Activated naive CD4-positive, alpha-beta T cell treated with anti-CD3 and anti-CD28 coated beads for 36 hours (primary cell): ENCODE measurements around the gene FAS. TPM values are rescaled to one million over a fixed set of nuclear protein-coding genes. Genes with fewer than 3 reads are reported as not detected.
A peak's percentile ranks its signal among the peaks of the same experiment; 100 is the strongest.

Experiments
- CTCF ChIA-PET: fragments of 350-600 bp; sonication (Branson Sonifier 250); formaldehyde crosslinking; loops from one replicate; lab custom pipeline; 2021; ENCODE audit warnings: antibody characterized with exemption; lab: Charles Lee
- DNase-seq: peaks from one replicate; pipeline ENCODE4 v3.0.0-alpha.2; 2020
- H3K27ac Mint-ChIP-seq: one replicate; pipeline ENCODE4 v1.8.0; 2021; ENCODE audit warnings: mild to moderate bottlenecking, mixed read lengths
- H3K27me3 Mint-ChIP-seq: one replicate; pipeline ENCODE4 v1.8.0; 2021; ENCODE audit warnings: low read depth, mixed read lengths
- H3K36me3 Mint-ChIP-seq: one replicate; pipeline ENCODE4 v1.8.0; 2021; ENCODE audit warnings: low read depth, mixed read lengths
- H3K4me1 Mint-ChIP-seq: one replicate; pipeline ENCODE4 v1.8.0; 2021; ENCODE audit warnings: low read depth, mixed read lengths
- H3K4me3 Mint-ChIP-seq: one replicate; pipeline ENCODE4 v1.8.0; 2021; ENCODE audit warnings: mild to moderate bottlenecking, moderate library complexity, mixed read lengths
- H3K9me3 Mint-ChIP-seq: one replicate; pipeline ENCODE4 v1.8.0; 2021; ENCODE audit warnings: mixed read lengths
- intact Hi-C: fragments of 100-400 bp; cut with micrococcal nuclease; formaldehyde crosslinking; loops from one replicate; pipeline ENCODE4 v1.15.1; 2023
- total RNA-seq, 2 experiments: library from RNA; stranded (reverse); gene quantifications; one replicate each; pipeline ENCODE4 v1.2.3, GENCODE V29; 2021

The FAS gene
- total RNA-seq, 2 experiments from 2014 or later: 69.3 to 72.9 TPM

DNA sequence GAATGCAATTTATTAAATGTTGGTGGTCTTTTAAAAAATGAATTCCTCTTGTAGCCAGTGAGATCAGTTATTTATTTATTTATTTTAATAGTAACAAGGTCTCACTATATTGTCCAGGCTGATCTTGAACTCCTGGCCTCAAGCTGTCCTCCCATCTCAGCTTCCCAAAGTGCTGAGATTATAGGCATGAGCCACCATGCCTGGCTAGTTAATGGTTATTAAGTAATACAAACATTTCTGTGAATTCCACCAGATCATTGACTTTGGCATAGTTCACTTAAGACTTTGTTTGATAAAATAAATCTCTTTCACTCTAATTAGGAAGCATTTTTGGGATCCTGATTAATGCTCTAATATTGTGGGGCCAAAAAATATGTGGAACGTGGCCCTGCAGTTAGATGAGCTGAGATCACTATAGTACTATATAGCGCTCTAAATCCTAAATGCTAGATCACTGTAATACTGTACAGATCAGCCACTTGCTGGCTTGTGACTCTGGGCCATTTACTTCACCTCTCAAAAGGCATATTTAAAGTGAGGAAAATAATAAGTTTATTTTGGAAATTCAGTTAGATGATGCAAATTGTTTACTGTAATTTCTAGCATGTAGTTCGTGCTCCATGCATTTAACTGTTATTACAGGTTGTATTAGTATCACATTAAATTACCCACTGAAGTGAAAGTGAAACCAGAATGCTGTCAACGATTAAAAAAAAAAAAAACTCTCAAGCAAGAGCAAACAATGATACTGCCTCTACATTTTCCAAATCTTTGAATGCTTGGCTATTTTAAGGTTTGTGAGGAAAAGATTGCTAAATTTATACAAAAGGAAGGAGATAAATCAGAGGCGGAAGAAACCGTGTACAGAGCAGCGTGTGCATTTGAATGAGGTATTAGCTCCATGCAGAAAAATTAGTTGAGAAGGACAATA is 15.9 kb upstream of the FAS start:
- intact Hi-C loops: loop anchor here (1.0 kb wide), 2 partner anchors 13 to 16 kb away; partner anchors contain the start of gene FAS
- CTCF ChIA-PET: interaction anchor here (1.9 kb wide), 1 partner anchor 40 kb away, joined by 6 read pairs; no protein-coding TSS in a partner anchor

DNA sequence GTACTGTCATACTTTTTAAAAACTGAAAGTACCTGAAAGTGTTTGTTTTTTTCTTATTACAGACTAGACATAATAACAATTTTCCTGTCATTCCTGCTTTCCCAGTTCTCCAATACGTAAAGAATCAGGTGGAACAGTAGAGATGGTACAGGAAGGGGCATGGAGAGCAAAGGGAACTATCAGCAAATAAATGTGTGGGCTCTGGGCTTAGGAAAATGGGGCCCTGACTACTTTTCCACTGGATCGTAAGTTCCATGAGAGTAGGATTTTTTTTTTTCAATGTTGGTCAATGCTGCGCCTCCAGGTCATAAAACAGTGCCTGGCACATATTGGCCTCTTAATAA is 15.2 kb upstream of the FAS start:
- intact Hi-C loops: loop anchor here (1.0 kb wide), 2 partner anchors 14 to 15 kb away; partner anchors contain the start of gene FAS
- Mint-ChIP-seq H3K9me3 (no peaks in the 10 kb centered on the region), H3K4me3 (peak overlapping the region; percentile 87), H3K36me3 (no peaks in the 10 kb centered on the region), H3K27ac (peak overlapping the region; percentile 87), H3K27me3 (no peaks in the 10 kb centered on the region), H3K4me1 (peaks cover 10% of the 10 kb centered on the region)
- no peak for DNase-seq
- CTCF ChIA-PET: interaction anchor here (0.7 to 1.9 kb wide), 4 partner anchors 12 to 239 kb away, joined by 3 to 6 read pairs (median 4); no protein-coding TSS in a partner anchor

More for the DNA sequence above, 15.9 kb upstream of the FAS start:
- Mint-ChIP-seq H3K27me3 (no peaks in the 10 kb centered on the region), H3K4me3 (peak overlapping the region; percentile 87), H3K4me1 (peaks cover 10% of the 10 kb centered on the region), H3K27ac (peak overlapping the region; percentile 87), H3K9me3 (no peaks in the 10 kb centered on the region), H3K36me3 (no peaks in the 10 kb centered on the region)
- no peak for DNase-seq

DNA sequence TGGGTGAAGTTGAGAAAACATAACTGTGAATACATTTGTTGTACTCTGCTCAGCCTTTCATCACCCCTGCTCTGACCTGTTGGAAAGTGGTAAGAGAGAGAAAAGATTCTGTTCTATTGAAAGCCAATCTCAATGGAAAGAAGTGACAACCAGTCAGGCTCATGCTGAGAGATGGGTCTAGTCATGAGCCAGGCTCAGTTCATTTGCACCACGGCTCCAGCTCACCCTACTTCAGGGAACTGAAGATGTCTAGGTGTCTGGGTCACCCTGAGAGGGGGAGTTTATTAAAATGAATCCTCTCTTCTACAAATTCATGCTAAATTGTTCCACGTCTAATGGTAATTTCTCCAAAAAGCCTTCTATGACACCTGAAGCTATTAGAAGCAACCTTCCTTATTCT is 12.1 kb upstream of the FAS start:
- no peak for DNase-seq
- intact Hi-C loops: no loop called here
- H3K4me3 Mint-ChIP-seq: no peak overlapping the region
- CTCF ChIA-PET: interaction anchor here (1.6 kb wide), 1 partner anchor 9 kb away, joined by 5 read pairs; no protein-coding TSS in a partner anchor
- H3K27ac Mint-ChIP-seq: no peak overlapping the region
- no peaks in the 10 kb centered on the region for H3K27me3 Mint-ChIP-seq
- H3K4me1 Mint-ChIP-seq: peaks cover 12% of the 10 kb centered on the region
- H3K9me3 Mint-ChIP-seq: no peaks in the 10 kb centered on the region
- no peaks in the 10 kb centered on the region for H3K36me3 Mint-ChIP-seq

DNA sequence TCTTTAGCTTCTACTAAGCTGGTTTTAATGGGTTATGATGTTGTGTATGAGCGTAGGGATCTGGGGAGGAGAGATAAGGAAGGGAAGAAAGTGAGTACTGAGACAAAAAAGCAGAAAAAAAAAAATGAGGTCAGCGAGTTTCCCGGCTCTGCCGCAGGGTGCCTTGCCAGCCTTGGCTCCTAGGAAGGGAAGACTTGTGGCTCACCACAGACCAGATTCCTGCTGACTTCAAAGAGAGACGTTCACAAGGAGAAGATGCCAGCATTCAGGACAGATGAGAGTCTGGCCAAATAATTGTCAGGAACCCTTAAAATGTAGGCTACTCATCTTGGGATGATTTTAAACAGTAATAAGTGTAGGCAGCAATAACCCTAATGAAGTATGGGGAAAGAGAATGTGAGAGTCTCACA is 11.4 kb upstream of the FAS start:
- Mint-ChIP-seq H3K27me3 (no peaks in the 10 kb centered on the region), H3K4me3 (no peak overlapping the region), H3K4me1 (peaks cover 16% of the 10 kb centered on the region), H3K36me3 (no peaks in the 10 kb centered on the region), H3K9me3 (no peaks in the 10 kb centered on the region), H3K27ac (no peak overlapping the region)
- no peak for DNase-seq
- CTCF ChIA-PET: interaction anchor here (1.6 kb wide), 1 partner anchor 8 kb away, joined by 5 read pairs; no protein-coding TSS in a partner anchor
- intact Hi-C loops: no loop called here

DNA sequence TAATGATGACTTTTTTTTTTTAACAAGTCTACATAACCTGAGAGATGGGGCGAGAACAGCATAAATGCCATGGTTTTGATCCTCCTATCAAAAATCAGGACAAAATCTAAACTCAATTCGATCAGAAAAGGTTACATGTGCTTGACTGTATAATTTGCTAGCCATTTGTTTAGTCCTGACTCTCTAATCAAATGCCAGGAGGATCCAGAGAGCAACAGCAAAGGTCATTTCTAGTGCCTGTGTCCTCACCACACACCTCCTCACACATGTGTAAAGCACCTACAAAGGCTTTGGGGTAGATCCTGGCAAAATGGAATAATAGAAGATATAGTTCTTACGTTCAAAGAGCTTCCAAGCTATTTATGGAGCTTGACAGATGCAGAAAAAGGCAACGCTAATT is 11.0 kb upstream of the FAS start:
- CTCF ChIA-PET: no interaction called here
- Mint-ChIP-seq H3K9me3 (no peaks in the 10 kb centered on the region), H3K36me3 (no peaks in the 10 kb centered on the region), H3K4me3 (no peak overlapping the region), H3K27me3 (no peaks in the 10 kb centered on the region), H3K27ac (no peak overlapping the region), H3K4me1 (peaks cover 18% of the 10 kb centered on the region)
- DNase-seq: no peak
- intact Hi-C loops: no loop called here

DNA sequence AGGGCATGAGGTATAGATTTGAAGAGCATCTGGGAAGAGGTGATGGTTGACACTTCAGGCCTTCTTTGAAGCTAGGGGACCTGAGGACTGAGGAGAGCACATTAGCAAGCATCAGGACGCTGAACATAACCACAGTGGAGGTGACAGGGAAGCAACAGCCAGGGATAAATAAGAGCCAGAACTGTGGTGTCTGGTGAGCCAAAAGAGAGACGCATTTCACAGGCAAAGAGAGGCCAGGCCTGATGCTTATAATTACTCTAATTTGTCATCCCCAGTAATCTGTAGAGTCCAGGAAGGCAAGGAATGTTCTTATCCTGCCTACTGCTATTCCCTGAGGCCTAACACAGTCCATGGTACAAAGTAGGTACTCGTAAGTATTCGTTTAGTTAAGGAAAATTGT is 10.4 kb upstream of the FAS start:
- Mint-ChIP-seq H3K4me3 (no peak overlapping the region), H3K9me3 (no peaks in the 10 kb centered on the region), H3K27me3 (no peaks in the 10 kb centered on the region), H3K27ac (no peak overlapping the region), H3K36me3 (no peaks in the 10 kb centered on the region), H3K4me1 (peaks cover 16% of the 10 kb centered on the region)
- CTCF ChIA-PET: no interaction called here
- DNase-seq: no peak
- intact Hi-C loops: no loop called here

DNA sequence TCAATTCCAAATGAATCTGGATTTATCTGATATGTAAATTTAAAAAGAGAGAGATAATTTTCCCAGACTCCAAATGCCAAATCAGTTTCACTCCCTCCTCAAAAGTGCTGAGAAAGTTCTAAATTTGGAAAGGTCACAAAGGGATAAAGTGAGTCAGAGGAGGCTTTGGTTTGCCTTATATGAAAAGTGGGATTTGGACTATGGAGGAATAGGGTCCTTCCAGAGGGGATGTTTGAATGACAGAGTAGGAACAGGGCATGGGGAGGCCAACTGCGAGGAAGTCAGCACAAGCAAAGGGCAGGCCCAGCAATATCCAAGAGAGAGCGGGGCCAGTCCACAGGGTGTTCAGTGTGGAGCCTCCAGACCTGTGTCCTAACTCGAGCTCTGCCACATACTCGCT is 9.8 kb upstream of the FAS start:
- Mint-ChIP-seq H3K9me3 (no peaks in the 10 kb centered on the region), H3K27me3 (no peaks in the 10 kb centered on the region), H3K4me3 (no peak overlapping the region), H3K4me1 (peaks cover 11% of the 10 kb centered on the region), H3K36me3 (no peaks in the 10 kb centered on the region), H3K27ac (no peak overlapping the region)
- no peak for DNase-seq
- intact Hi-C loops: no loop called here
- CTCF ChIA-PET: interaction anchor here (1.9 kb wide), 1 partner anchor 46 kb away, joined by 6 read pairs; no protein-coding TSS in a partner anchor

DNA sequence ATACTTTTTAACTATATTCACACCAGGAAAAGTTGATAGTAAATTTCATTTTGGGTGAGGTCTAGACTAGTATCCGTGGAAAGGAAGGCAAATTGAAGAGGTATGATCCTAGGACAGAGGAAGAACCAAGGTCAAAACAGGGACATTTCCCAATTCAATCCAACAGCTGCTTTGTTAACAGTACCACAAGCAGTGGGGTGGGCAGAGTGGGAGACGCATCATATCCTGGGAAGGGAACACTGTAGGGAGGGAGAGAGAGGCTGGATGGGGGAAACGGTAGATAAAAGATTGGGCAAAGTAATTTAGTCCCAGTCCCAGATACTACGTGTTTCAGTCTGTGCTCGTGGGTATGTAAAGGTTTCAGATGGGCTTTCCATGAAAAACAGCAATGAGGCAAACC is 9.2 kb upstream of the FAS start:
- DNase-seq: no peak
- Mint-ChIP-seq H3K4me1 (peaks cover 13% of the 10 kb centered on the region), H3K9me3 (peaks cover 1% of the 10 kb centered on the region), H3K36me3 (peaks cover under 1% of the 10 kb centered on the region), H3K4me3 (no peak overlapping the region), H3K27me3 (no peaks in the 10 kb centered on the region), H3K27ac (no peak overlapping the region)
- CTCF ChIA-PET: interaction anchor here (1.9 kb wide), 1 partner anchor 47 kb away, joined by 6 read pairs; no protein-coding TSS in a partner anchor
- intact Hi-C loops: no loop called here

DNA sequence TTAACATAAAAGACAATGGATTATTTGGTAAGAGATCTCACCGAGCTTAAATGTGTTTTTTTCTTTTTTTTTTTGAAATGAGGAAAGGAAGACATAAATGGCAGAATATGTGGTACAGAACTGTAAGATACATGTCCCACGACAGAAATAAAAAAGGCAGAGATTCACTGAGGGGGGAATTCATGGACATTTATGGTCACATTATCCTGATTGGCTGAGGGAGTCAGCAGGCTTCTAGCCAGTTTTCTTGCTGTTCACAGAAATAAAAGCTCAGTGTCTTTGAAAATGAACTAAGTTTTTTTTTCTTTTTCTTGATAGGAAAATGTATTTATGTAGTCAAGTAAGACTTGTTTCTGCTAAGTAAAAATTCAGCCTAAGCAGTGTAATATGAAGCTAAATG is 8.2 kb upstream of the FAS start:
- intact Hi-C loops: no loop called here
- peaks cover 16% of the 10 kb centered on the region for H3K4me1 Mint-ChIP-seq
- no peak overlapping the region for H3K27ac Mint-ChIP-seq
- H3K4me3 Mint-ChIP-seq: no peak overlapping the region
- H3K9me3 Mint-ChIP-seq: peaks cover 3% of the 10 kb centered on the region
- CTCF ChIA-PET: interaction anchor here (0.7 to 1.9 kb wide), 3 partner anchors 47 to 79 kb away, joined by 3 to 6 read pairs (median 4); no protein-coding TSS in a partner anchor
- peaks cover 2% of the 10 kb centered on the region for H3K36me3 Mint-ChIP-seq
- DNase-seq: no peak
- H3K27me3 Mint-ChIP-seq: no peaks in the 10 kb centered on the region

DNA sequence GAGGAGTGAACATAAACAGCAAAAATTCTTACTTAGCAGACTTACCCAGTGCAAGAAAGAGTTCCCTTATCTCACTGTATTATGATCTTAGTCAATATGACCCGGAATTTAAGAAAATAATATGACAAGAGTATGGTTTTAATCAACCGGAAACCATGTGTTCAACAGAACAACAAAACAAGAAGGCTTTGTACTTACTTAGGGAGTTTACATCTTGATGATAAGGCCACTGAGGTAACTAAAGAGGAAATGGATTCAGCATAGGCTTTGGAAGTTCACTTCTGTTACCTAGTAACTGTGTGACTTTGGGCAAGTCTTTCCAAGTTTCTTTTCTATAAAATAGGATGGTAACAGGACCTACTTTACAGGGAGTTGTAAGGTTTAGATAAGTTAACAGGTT is 7.4 kb upstream of the FAS start:
- intact Hi-C loops: no loop called here
- Mint-ChIP-seq H3K27me3 (no peaks in the 10 kb centered on the region), H3K36me3 (peaks cover 2% of the 10 kb centered on the region), H3K27ac (no peak overlapping the region), H3K9me3 (peaks cover 5% of the 10 kb centered on the region), H3K4me1 (peaks cover 24% of the 10 kb centered on the region), H3K4me3 (no peak overlapping the region)
- DNase-seq: no peak
- CTCF ChIA-PET: interaction anchor here (0.6 to 1.2 kb wide), 2 partner anchors 47 to 248 kb away, joined by 3 read pairs; no protein-coding TSS in a partner anchor

DNA sequence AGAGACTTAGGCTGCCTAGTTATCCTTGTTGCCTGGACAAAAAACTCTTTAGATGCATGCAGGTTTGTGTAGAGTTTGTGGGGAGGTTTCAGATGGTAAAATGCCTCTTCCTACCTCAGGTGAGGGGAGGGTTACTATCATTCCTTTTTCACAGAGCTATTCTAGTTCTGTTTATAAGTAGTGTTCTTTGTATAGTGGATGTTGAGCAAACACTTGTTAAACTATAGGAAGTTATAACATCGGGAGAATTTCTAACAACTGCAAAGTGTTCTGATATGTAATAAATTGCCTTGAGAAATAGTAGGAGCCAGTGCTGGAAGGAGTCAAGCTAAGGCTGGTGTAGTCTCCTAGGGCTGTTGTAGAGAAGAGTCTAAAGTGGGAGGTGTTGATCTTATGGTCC is 6.7 kb upstream of the FAS start:
- no peaks in the 10 kb centered on the region for H3K27me3 Mint-ChIP-seq
- CTCF ChIA-PET: interaction anchor here (1.5 kb wide), 1 partner anchor 47 kb away, joined by 5 read pairs; no protein-coding TSS in a partner anchor
- DNase-seq: no peak
- peaks cover 5% of the 10 kb centered on the region for H3K9me3 Mint-ChIP-seq
- intact Hi-C loops: no loop called here
- H3K4me1 Mint-ChIP-seq: peaks cover 24% of the 10 kb centered on the region
- peaks cover 2% of the 10 kb centered on the region for H3K36me3 Mint-ChIP-seq
- H3K27ac Mint-ChIP-seq: no peak overlapping the region
- H3K4me3 Mint-ChIP-seq: no peak overlapping the region

DNA sequence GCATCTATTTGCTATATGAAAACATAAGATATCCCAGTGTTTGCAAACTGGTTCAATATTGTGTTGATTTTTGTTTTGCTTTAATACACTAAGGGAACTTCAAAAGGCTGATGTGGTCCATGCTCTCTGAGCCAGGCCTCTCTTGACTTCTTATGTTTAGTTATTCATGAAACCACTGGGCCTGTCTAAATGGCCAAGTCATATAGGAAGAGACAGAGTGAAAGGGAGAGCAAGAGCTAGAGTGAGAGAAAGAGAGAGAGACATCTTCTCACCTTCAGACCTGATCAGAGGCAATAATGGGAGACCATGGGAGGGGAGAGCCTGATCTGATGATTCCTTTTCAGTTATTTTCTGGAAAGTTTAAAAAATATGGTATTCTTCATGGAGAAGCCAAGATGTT is 6.1 kb upstream of the FAS start:
- intact Hi-C loops: no loop called here
- H3K9me3 Mint-ChIP-seq: peaks cover 5% of the 10 kb centered on the region
- CTCF ChIA-PET: interaction anchor here (1.5 kb wide), 1 partner anchor 47 kb away, joined by 5 read pairs; no protein-coding TSS in a partner anchor
- no peak overlapping the region for H3K27ac Mint-ChIP-seq
- no peak for DNase-seq
- peaks cover 2% of the 10 kb centered on the region for H3K36me3 Mint-ChIP-seq
- peaks cover 26% of the 10 kb centered on the region for H3K4me1 Mint-ChIP-seq
- H3K4me3 Mint-ChIP-seq: no peak overlapping the region
- no peaks in the 10 kb centered on the region for H3K27me3 Mint-ChIP-seq
